GM19035 (cell line): ENCODE results near the gene ABHD4.
"Not testable (repeated sequence)": the region's sequence is repeated elsewhere in the genome, so short reads cannot be mapped to it uniquely, and the experiment has no call there.

ENCODE experiments used
- ATAC-seq: cut with Tn5 transposase; IDR thresholded peaks from one replicate; pipeline ENCODE4 v1.9.1; 2021; ENCODE audit not compliant: unreplicated experiment

ABHD4 gene

GRCh38 chr14:22588526-22589095 is 9.5 kb upstream of the ABHD4 start:
- ATAC-seq, result no peak

DNA sequence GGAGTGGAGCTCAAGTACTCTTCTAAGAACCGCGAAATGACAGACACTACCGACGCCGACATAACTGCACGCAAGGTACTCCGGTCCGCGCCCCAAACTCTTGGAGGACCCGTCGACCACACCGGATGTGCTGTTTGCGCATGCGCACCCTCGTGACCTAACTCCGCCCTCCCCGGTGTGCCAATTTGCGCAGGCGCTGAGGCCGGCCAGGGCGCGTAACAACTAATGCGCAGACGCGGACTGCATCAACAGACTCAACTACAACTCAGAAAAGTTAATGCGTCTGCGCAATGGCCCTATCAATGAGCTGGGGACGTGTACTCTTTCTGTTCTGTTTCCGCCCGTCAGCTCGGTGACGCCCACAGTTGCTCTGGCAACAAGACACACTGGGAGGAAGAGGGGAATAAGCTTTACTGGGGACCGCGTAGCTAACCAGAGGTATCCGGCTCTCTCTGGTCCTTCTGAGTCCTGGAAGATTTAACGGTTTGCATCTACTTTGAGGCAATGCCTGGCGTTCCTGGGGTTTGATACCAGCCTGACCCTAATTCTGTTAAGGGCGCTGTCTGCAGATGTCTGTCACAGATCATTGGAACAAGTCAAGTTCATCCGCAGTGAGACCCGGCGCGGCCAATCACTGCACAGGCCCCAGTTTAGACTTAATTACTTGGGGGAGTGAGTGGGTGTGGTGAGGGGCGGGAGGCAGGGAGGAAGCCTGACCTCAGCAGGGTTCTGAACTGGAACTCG is 8.8 kb upstream of the ABHD4 start, which contains the start of gene DAD1:
DAD1 (minus strand) TSS at position 129 of the 744 bp plus-strand sequence; CDS start at position 62, 67 bp downstream.
- peak; percentile 95 for ATAC-seq

- no peak for ATAC-seq
Observed at GRCh38 chr14:22593189-22593588, 4.9 kb upstream of the ABHD4 start.

DNA sequence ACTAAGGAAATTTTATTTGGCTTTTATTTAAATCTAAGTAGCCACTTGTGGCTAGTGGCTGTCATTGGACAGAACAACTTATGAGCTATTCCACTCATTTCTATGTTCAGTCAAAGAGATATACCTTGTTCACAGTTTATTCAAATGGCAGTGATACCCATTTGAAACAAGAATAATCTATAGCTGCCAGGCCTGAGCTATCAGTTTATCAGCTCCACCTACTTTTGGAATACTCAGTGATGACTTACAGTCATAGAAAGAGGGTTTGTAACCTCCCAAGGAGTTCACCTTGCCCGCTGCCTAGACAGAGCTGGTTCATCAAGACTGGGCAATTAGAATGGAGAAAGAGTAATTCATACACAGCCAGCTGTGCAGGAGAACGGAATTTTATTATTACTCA is 4.5 kb upstream of the ABHD4 start:
- ATAC-seq, result no peak

DNA sequence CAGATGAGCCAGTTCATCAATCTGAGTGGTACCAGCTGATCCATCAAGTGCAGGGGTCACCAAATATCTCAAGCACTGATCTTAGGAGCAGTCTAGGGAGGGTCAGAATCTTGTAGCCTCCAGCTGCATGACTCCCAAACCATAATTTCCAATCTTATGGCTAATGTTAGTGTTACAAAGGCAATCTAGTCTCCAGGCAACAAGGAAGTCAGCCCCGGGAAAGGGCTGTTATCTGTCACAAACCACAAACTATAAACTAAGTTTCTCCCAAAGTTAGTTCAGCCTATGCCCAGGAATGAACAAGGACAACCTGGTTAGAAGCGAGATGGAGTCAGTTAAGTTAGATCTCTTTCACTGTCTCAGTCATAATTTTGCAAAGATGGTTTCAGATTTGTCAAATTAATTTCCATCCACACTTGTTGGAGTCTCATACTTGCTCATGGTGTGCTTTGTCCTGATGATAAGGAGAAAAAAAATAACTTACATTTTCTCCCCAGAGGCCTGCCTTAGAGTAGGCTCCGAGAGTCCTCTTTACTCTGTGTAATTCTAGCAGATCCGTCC is 3.9 kb upstream of the ABHD4 start:
- ATAC-seq, result no peak

- ATAC-seq, result no peak
Observed at GRCh38 chr14:22596354-22596879, 1.7 kb upstream of the ABHD4 start.

DNA sequence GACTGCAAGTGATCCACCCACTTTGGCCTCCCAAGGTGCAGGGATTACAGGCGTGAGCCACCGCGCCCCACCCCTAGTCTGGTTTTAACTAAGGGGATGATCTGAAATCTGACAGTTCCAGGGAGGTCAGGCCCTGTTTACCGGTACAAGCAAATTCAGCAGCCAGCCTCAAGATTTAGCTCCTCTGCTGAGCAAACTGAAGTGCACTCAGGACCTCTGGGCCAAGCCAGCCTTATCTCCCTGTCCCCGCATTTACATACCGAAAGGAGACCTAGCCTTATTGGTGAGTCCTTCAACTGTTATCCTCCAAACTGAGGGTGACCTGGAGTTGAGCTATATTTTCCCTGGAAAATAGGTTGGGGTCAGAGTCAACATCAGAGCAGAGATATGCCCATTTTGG is 835 bp upstream of the ABHD4 start:
- ATAC-seq, result no peak

DNA sequence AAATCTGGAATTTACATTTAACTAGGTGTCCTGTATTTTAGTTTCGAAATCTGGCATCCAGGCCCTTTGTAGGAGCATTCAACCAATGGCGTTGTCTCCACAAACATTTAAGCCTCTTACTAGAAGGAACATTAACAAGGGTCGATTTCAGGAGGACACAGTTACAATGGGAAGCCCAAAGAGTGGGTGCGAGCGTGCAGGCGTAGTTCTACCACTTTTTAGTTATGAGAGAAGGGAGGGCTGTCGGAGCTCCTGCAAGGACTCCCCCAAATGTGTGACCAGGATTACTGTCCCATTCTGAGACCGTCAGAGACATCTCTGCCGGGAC is 365 bp upstream of the ABHD4 start:
- peak; percentile 24 for ATAC-seq

DNA sequence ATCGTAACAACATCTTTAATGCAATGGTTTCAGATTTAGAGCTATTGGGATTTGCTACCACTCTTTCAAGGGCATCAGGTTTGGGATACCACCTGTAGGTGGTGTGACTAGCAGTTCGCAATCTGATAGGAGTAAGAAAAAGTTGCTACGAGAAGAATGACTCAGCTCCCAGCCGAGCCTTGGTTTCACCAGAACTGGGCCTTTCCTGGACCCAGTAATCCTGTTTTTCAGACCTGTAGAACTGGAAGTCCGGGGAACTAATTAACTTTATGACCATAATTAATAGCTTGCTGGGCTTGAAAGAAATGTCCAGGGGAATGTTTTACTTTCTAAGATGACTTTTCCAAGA is 770 bp downstream of the ABHD4 start:
- no peak for ATAC-seq

DNA sequence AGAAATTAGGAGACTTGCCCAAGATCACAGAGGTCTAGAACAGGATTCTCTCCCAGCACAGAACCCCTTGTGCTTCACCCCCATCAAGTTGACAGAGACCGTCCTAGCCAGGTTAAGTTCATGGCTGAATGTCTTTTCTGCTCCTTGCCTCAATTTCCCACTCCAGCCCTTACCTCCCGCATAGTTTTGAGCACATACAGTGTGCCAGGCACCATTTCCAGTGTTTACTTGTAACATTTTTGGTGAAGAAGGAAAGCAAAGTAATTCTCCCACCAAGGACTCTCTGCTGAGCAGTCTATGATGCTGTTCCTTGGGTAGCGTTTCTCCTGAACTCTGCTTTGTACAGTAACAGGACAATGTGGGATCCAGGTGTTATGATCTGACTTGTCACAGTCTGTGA is 1.2 kb downstream of the ABHD4 start:
- no peak for ATAC-seq

DNA sequence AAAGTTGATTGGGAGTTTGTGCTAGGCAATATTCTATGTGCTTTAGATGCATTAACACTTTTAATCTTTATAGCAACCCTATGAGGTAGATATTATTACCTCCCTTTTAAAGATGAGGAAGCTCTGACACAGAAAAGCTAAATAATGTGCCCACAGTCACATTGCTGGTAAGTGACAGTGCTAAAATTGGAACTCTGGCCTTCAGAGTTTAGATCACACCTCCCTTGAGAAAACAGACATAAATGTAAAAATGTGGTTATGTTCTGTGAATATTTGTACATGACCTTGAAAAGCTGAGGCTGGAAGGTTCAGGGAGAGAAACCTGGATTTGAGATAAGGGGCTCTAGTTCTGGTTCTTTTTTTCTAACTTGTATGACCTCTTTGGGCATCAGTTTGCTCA is 1.9 kb downstream of the ABHD4 start:
- no peak for ATAC-seq

DNA sequence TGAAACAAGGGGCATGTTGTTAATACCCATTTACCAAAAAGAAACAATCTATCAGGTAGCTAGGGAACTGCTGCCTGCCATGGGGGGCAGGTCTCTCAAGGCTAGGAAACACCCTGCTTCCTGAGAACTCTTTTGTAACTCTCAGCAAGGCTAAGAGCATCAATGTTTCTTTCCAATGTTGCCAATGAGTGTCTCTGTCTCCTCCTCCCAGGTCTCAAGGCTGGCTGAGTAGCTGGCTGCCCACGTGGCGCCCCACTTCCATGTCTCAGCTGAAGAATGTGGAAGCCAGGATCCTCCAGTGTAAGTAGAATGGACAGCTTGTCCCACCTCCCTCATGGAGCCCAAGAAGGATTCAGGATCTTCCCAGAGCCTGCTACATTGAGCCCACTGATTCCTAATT is 3.4 kb downstream of the ABHD4 start:
- ATAC-seq, result no peak

DNA sequence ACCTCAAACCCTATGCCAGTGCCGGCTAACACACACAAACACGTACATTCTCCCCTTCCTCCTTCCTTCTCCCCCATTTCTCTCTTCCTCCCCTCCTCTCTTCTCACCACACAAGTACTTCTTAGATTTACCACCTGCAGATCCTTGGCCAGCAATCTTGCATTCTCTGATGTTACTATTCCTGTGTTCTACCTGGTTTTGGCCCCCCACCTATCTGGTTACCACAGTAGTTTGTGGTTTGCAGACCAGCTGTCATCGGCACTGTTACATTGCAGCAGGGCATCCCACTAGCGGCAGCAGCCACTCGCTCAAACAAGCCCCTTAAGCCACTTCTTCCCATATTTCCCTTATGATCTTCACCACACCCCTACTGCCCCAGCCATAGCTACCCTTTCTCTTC is 3.9 kb downstream of the ABHD4 start:
- no peak for ATAC-seq

- ATAC-seq, result no peak
Observed at GRCh38 chr14:22602862-22603261, 4.8 kb downstream of the ABHD4 start.

- ATAC-seq, result no peak
Observed at GRCh38 chr14:22606380-22606779, 8.3 kb downstream of the ABHD4 start.

GRCh38 chr14:22607291-22607690 is 9.2 kb downstream of the ABHD4 start:
- ATAC-seq, result no peak

- ATAC-seq, result no peak
Observed at GRCh38 chr14:22610931-22611330, 12.8 kb downstream of the ABHD4 start.

GRCh38 chr14:22613106-22613695 is 15.1 kb downstream of the ABHD4 start:
- no peak for ATAC-seq

GRCh38 chr14:22613736-22614239 is 15.7 kb downstream of the ABHD4 start:
- ATAC-seq, result no peak

GRCh38 chr14:22614240-22614799 is 16.2 kb downstream of the ABHD4 start:
- ATAC-seq, result no peak

- not testable (repeated sequence) for ATAC-seq
Observed at GRCh38 chr14:22615765-22616164, 17.7 kb downstream of the ABHD4 start.

DNA sequence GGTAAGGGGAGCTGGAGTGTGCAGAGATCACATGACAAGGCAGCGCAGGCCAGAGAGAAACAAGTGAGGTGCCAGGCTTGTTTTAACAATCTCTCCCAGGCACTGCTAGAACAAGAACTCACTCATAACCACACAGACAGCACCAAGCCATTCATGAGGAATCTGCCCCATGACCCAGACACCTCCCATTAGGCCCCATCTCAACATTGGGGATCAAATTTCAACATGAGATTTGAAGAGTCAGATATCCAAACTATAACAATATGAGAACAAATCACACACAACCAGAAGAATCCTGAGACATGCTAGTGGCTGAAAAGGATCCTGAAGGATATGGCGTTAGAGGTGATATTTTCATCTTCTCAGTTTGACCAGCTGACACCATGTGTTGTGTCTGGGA is 24.2 kb downstream of the ABHD4 start:
- ATAC-seq, result no peak
